GM12878 (cell line): ENCODE results near the gene THBD.

Experiments
- CBX5 ChIP-seq: sonication (generic); IDR thresholded peaks from 2 replicates; pipeline ENCODE4 v1.6.1; 2016; ENCODE audit warnings: low read depth, moderate library complexity, mild to moderate bottlenecking, inconsistent platforms
- CHD4 ChIP-seq: fragments of 200-600 bp; sonication (generic); IDR thresholded peaks from 2 replicates; pipeline ENCODE4 v1.6.1; 2016; ENCODE audit warnings: mild to moderate bottlenecking
- CTCF ChIP-seq, 3 experiments: IDR thresholded peaks in 2 of 3; conservative IDR thresholded peaks in 1 of 3; 2 replicates each; pipeline ENCODE4 v1.5.1; 2011; ENCODE audit warnings: low read depth in 3 of 3, low read length in 3 of 3, mild to moderate bottlenecking in 3 of 3, control low read depth in 2 of 3, moderate library complexity in 2 of 3, inconsistent platforms in 1 of 3, mixed read lengths in 1 of 3; ENCODE audit not compliant: control insufficient read depth in 2 of 3, insufficient read depth in 1 of 3; ENCODE audit errors: extremely low read depth in 1 of 3
- EGR1 ChIP-seq, 2 experiments: IDR thresholded peaks; 1 replicate in 1 of 2; 2 replicates in 1 of 2; pipeline ENCODE4 v1.6.1; 2011 to 2012; ENCODE audit warnings: low read depth in 2 of 2, low read length in 2 of 2, borderline replicate concordance in 1 of 2, mild to moderate bottlenecking in 1 of 2, moderate library complexity in 1 of 2
- ELK1 ChIP-seq: IDR thresholded peaks from 2 replicates; pipeline ENCODE4 v1.6.1; 2012; ENCODE audit warnings: low read depth, low read length, improper control_type of control experiment
- EP300 ChIP-seq, 2 experiments: fragments of 150-350 bp in 1 of 2; IDR thresholded peaks; 2 replicates each; pipeline ENCODE4 v1.6.1; 2011 to 2012; ENCODE audit warnings: low read depth in 2 of 2, low read length in 2 of 2, borderline replicate concordance in 1 of 2, improper control_type of control experiment in 1 of 2, inconsistent platforms in 1 of 2; ENCODE audit not compliant: control insufficient read depth in 1 of 2
- MYC ChIP-seq: IDR thresholded peaks from 2 replicates; pipeline ENCODE4 v1.6.1; 2011; ENCODE audit warnings: mild to moderate bottlenecking, low read length, moderate library complexity, inconsistent platforms; ENCODE audit not compliant: insufficient read depth, insufficient replicate concordance, insufficient read length, severe bottlenecking
- NR2C2 ChIP-seq: IDR thresholded peaks from 2 replicates; pipeline ENCODE4 v1.6.1; 2011; ENCODE audit warnings: borderline replicate concordance, low read depth; ENCODE audit not compliant: control insufficient read depth, insufficient read length
- POLR2A ChIP-seq: IDR thresholded peaks from 2 replicates; pipeline ENCODE4 v1.6.1; 2011; ENCODE audit warnings: low read depth, mild to moderate bottlenecking, low read length
- RAD21 ChIP-seq: IDR thresholded peaks from 2 replicates; pipeline ENCODE4 v1.6.1; 2011; ENCODE audit warnings: mild to moderate bottlenecking, low read depth, low read length, moderate library complexity; ENCODE audit not compliant: insufficient read depth
- RAD51 ChIP-seq: fragments of 450-650 bp; IDR thresholded peaks from 2 replicates; pipeline ENCODE4 v1.6.1; 2016; ENCODE audit warnings: moderate library complexity, mild to moderate bottlenecking, inconsistent platforms
- RELA ChIP-seq: fragments of 450-650 bp; IDR thresholded peaks from 2 replicates; pipeline ENCODE4 v1.8.0; 2014; ENCODE audit warnings: borderline replicate concordance; ENCODE audit not compliant: partially characterized antibody
- TCF3 ChIP-seq: IDR thresholded peaks from 2 replicates; pipeline ENCODE4 v1.6.1; 2012; ENCODE audit warnings: low read depth, mild to moderate bottlenecking, low read length, borderline replicate concordance; ENCODE audit not compliant: insufficient read depth
- TF ChIP-seq, protein P1 (sequence below): fragments of 450-650 bp; IDR thresholded peaks from 2 replicates; pipeline ENCODE4 v1.6.1; 2017; ENCODE audit warnings: mild to moderate bottlenecking, moderate library complexity

GRCh38 chr20:23071398-23071797 lies 21.9 kb upstream of the THBD start:
- TF ChIP-seq MYC, result no peak
- no peak for TF ChIP-seq EP300 (IDR thresholded peaks at IDR 0.05; ENCODE audit: borderline replicate concordance in 1 of 2, control insufficient read depth in 1 of 2, low read depth in 2 of 2, low read length in 2 of 2)
- no peak for TF ChIP-seq NR2C2
- TF ChIP-seq ELK1, result no peak
- TF ChIP-seq, protein P1, sequence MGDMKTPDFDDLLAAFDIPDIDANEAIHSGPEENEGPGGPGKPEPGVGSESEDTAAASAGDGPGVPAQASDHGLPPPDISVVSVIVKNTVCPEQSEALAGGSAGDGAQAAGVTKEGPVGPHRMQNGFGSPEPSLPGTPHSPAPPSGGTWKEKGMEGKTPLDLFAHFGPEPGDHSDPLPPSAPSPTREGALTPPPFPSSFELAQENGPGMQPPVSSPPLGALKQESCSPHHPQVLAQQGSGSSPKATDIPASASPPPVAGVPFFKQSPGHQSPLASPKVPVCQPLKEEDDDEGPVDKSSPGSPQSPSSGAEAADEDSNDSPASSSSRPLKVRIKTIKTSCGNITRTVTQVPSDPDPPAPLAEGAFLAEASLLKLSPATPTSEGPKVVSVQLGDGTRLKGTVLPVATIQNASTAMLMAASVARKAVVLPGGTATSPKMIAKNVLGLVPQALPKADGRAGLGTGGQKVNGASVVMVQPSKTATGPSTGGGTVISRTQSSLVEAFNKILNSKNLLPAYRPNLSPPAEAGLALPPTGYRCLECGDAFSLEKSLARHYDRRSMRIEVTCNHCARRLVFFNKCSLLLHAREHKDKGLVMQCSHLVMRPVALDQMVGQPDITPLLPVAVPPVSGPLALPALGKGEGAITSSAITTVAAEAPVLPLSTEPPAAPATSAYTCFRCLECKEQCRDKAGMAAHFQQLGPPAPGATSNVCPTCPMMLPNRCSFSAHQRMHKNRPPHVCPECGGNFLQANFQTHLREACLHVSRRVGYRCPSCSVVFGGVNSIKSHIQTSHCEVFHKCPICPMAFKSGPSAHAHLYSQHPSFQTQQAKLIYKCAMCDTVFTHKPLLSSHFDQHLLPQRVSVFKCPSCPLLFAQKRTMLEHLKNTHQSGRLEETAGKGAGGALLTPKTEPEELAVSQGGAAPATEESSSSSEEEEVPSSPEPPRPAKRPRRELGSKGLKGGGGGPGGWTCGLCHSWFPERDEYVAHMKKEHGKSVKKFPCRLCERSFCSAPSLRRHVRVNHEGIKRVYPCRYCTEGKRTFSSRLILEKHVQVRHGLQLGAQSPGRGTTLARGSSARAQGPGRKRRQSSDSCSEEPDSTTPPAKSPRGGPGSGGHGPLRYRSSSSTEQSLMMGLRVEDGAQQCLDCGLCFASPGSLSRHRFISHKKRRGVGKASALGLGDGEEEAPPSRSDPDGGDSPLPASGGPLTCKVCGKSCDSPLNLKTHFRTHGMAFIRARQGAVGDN, result no peak
- no peak for TF ChIP-seq TCF3
- no peak for TF ChIP-seq CTCF (IDR thresholded peaks at IDR 0.05 in 2 of 3, conservative IDR thresholded peaks at IDR 0.05 in 1 of 3; ENCODE audit: control insufficient read depth in 2 of 3, extremely low read depth in 1 of 3, insufficient read depth in 1 of 3, low read depth in 3 of 3, low read length in 3 of 3)
- no peak for TF ChIP-seq RAD21
- TF ChIP-seq CBX5, result no peak
- no peak for TF ChIP-seq EGR1 (IDR thresholded peaks at IDR 0.05; ENCODE audit: borderline replicate concordance in 1 of 2, low read depth in 2 of 2, low read length in 2 of 2)
- TF ChIP-seq RELA, result no peak
- no peak for TF ChIP-seq POLR2A
- TF ChIP-seq CHD4, result no peak
- TF ChIP-seq RAD51, result no peak
